Parathyroid adenoma (tissue), 2 donors: ENCODE data around the gene RAMP1.

Experiments
- H2AFZ ChIP-seq: fragments of 300-600 bp; sonication (generic); one replicate; pipeline ENCODE4 v1.7.0; 2017; ENCODE audit warnings: antibody characterized with exemption, mild to moderate bottlenecking
- H3K27ac ChIP-seq: fragments of 300-600 bp; sonication (generic); one replicate; pipeline ENCODE4 v1.7.0; 2017
- H3K27me3 ChIP-seq: fragments of 300-600 bp; sonication (generic); one replicate; pipeline ENCODE4 v1.7.0; 2017; ENCODE audit warnings: low read length; ENCODE audit not compliant: control insufficient read depth, insufficient read depth
- H3K36me3 ChIP-seq: fragments of 300-600 bp; sonication (generic); one replicate; pipeline ENCODE4 v1.7.0; 2017; ENCODE audit warnings: low read length; ENCODE audit not compliant: control insufficient read depth, insufficient read depth
- H3K4me1 ChIP-seq: fragments of 300-600 bp; sonication (generic); one replicate; pipeline ENCODE4 v1.7.0; 2017; ENCODE audit warnings: control low read depth
- H3K4me2 ChIP-seq: fragments of 300-600 bp; sonication (generic); one replicate; pipeline ENCODE4 v1.7.0; 2017; ENCODE audit warnings: low read length
- H3K4me3 ChIP-seq: fragments of 300-600 bp; sonication (generic); one replicate; pipeline ENCODE4 v1.7.0; 2017; ENCODE audit warnings: low read depth, low read length
- H3K79me2 ChIP-seq: fragments of 300-600 bp; sonication (generic); one replicate; pipeline ENCODE4 v1.7.0; 2017; ENCODE audit warnings: control low read depth
- H3K9ac ChIP-seq: fragments of 300-600 bp; sonication (generic); one replicate; pipeline ENCODE4 v1.7.0; 2017; ENCODE audit warnings: mild to moderate bottlenecking
- H3K9me3 ChIP-seq: fragments of 300-600 bp; sonication (generic); one replicate; pipeline ENCODE4 v1.7.0; 2017; ENCODE audit warnings: low read length; ENCODE audit not compliant: control insufficient read depth
- CTCF ChIP-seq: fragments of 300-600 bp; sonication (generic); IDR thresholded peaks from one replicate; pipeline ENCODE4 v1.7.0; 2017; ENCODE audit warnings: antibody characterized with exemption, mild to moderate bottlenecking
- donor health status: primary hyperparathyroidism.

The RAMP1 gene

GRCh38 chr2:237868631-237869342, 9.4 kb downstream of the RAMP1 start:
- H3K79me2 ChIP-seq = no peaks in the 10 kb centered on the region
- no peak overlapping the region for H3K9ac ChIP-seq
- no peaks in the 10 kb centered on the region for H3K4me1 ChIP-seq
- no peak overlapping the region for H3K4me3 ChIP-seq
- H3K27ac ChIP-seq = no peak overlapping the region
- H3K4me2 ChIP-seq = no peak overlapping the region
- H3K36me3 ChIP-seq = no peaks in the 10 kb centered on the region
- TF ChIP-seq CTCF = no peak
- no peak overlapping the region for H2AFZ ChIP-seq
- H3K9me3 ChIP-seq = no peaks in the 10 kb centered on the region
- H3K27me3 ChIP-seq = no peaks in the 10 kb centered on the region

GRCh38 chr2:237869343-237870102, 10.1 kb downstream of the RAMP1 start:
- H3K27ac ChIP-seq = no peak overlapping the region
- H3K27me3 ChIP-seq = no peaks in the 10 kb centered on the region
- H3K9me3 ChIP-seq = no peaks in the 10 kb centered on the region
- TF ChIP-seq CTCF = no peak
- H3K4me2 ChIP-seq = no peak overlapping the region
- no peaks in the 10 kb centered on the region for H3K79me2 ChIP-seq
- no peaks in the 10 kb centered on the region for H3K36me3 ChIP-seq
- H3K4me3 ChIP-seq = no peak overlapping the region
- H3K4me1 ChIP-seq = no peaks in the 10 kb centered on the region
- H3K9ac ChIP-seq = no peak overlapping the region
- H2AFZ ChIP-seq = no peak overlapping the region

GRCh38 chr2:237870126-237870525, 10.7 kb downstream of the RAMP1 start:
- Histone ChIP-seq H3K79me2 (no peaks in the 10 kb centered on the region), H2AFZ (no peak overlapping the region), H3K27ac (no peak overlapping the region), H3K4me1 (no peaks in the 10 kb centered on the region), H3K9ac (no peak overlapping the region), H3K36me3 (no peaks in the 10 kb centered on the region), H3K4me3 (no peak overlapping the region), H3K27me3 (no peaks in the 10 kb centered on the region), H3K4me2 (no peak overlapping the region), H3K9me3 (no peaks in the 10 kb centered on the region)
- TF ChIP-seq CTCF = no peak

GRCh38 chr2:237870754-237871651, 11.6 kb downstream of the RAMP1 start:
- TF ChIP-seq CTCF = no peak
- Histone ChIP-seq H3K27ac (no peak overlapping the region), H3K9ac (no peak overlapping the region)

More at GRCh38 chr2:237870754-237871651, 11.6 kb downstream of the RAMP1 start:
- H3K9me3 ChIP-seq = no peaks in the 10 kb centered on the region
- no peaks in the 10 kb centered on the region for H3K4me1 ChIP-seq
- no peaks in the 10 kb centered on the region for H3K36me3 ChIP-seq
- H3K27me3 ChIP-seq = no peaks in the 10 kb centered on the region
- no peaks in the 10 kb centered on the region for H3K79me2 ChIP-seq
- no peak overlapping the region for H2AFZ ChIP-seq
- no peak overlapping the region for H3K4me2 ChIP-seq
- no peak overlapping the region for H3K4me3 ChIP-seq
